PFSK-1 (cell line): ENCODE measurements around the gene MFSD11.

Experiments used
- POLR2AphosphoS5 ChIP-seq: IDR thresholded peaks from 2 replicates; pipeline ENCODE4 v1.6.1; 2012; ENCODE audit warnings: low read depth, mild to moderate bottlenecking, control low read depth, low read length, moderate library complexity
- SIN3A ChIP-seq: IDR thresholded peaks from 2 replicates; pipeline ENCODE4 v1.6.1; 2012; ENCODE audit warnings: mild to moderate bottlenecking, low read length, moderate library complexity, borderline replicate concordance; ENCODE audit not compliant: insufficient read depth

GRCh38 chr17:76715496-76715830, 22.5 kb upstream of the MFSD11 start:
- TF ChIP-seq POLR2AphosphoS5 (no peak), SIN3A (no peak)
